Testis (tissue), 3 donors: ENCODE data around the gene AMACR. TPM values are rescaled to one million over a fixed set of nuclear protein-coding genes. Genes with fewer than 3 reads are reported as not detected.

ENCODE experiments used
- DNase-seq: peaks from one replicate; pipeline ENCODE4 v3.0.0-alpha.2; 2019
- H3K27ac ChIP-seq, 2 donors: fragments of 200-600 bp; sonication (generic); one replicate each; pipeline ENCODE4 v1.5.1; 2019
- H3K27me3 ChIP-seq: fragments of 200-600 bp; sonication (generic); one replicate; pipeline ENCODE4 v1.5.1; 2019
- H3K36me3 ChIP-seq: fragments of 200-600 bp; sonication (generic); one replicate; pipeline ENCODE4 v1.5.1; 2017; ENCODE audit warnings: low read depth; ENCODE audit errors: missing control alignments
- H3K4me1 ChIP-seq: fragments of 200-600 bp; sonication (generic); one replicate; pipeline ENCODE4 v1.5.1; 2019
- H3K4me3 ChIP-seq, 2 donors: fragments of 200-600 bp; sonication (generic); one replicate each; pipeline ENCODE4 v1.5.1; 2017 to 2019
- H3K9me3 ChIP-seq: fragments of 200-600 bp; sonication (generic); one replicate; pipeline ENCODE4 v1.5.1; 2017
- CTCF ChIP-seq, 3 experiments: fragments of 450-650 bp in 2 of 3; fragments of 200-600 bp in 1 of 3; sonication (generic) in 1 of 3; IDR thresholded peaks; one replicate each; pipeline ENCODE4 v1.5.1; 2016 to 2019; ENCODE audit warnings: antibody characterized with exemption in 3 of 3, mild to moderate bottlenecking in 2 of 3, moderate library complexity in 1 of 3
- POLR2A ChIP-seq: fragments of 450-650 bp; IDR thresholded peaks from one replicate; pipeline ENCODE4 v1.6.1; 2017; ENCODE audit warnings: antibody characterized with exemption, mild to moderate bottlenecking, moderate library complexity
- WGBS, 2 donors: methylation state at CpG; one replicate each; pipeline ENCODE4 v1.1.5; 2018; 5-methylcytosine and 5-hydroxymethylcytosine counted together
- intact Hi-C: fragments of 100-400 bp; cut with DNase I; formaldehyde crosslinking; loops from one replicate; pipeline ENCODE4 v1.15.1; 2023; ENCODE audit warnings: low total_unique reads
- polyA plus RNA-seq: library from polyadenylated mRNA; stranded (reverse); fragments of 350-450 nt; fragmentation: Illumina TruSeq; extraction: RNeasy Lipid Tissue Mini Kit (QIAGEN cat#74804); gene quantifications from one replicate; pipeline ENCODE4 v1.2.3, GENCODE V29; 2014; ENCODE audit warnings: low read depth, low replicate concordance; ENCODE audit not compliant: insufficient read depth
- total RNA-seq, 2 donors: library from RNA; depleted of rRNA; stranded (reverse); fragments of >200 nt; gene quantifications; one replicate each; pipeline ENCODE4 v1.2.3, GENCODE V29; 2016

Gene AMACR
- total and polyA plus RNA-seq, 3 donors from 2014 or later, result 6.9 to 12.6 (median 12.1) TPM

DNA sequence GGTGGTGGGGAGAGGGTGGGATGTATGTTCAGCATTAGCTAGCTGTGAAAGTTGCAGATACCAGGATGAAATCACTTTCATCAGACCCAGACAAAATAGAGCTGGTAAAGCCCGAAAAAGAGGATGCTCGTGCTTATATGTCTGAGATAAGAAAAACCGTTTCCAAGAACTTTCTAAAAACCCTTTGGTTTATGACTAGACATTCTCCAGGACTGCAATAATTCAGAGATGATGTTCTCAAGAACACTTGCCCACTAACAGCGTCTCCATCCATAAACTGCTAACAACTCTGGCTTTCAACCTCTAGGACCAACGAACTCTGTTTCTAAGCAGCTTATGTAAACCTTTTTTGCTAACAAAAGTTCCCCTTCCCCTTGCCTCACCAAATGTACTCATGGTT lies 8.4 kb upstream of the AMACR start:
- Histone ChIP-seq H3K27ac (no peak overlapping the region), H3K9me3 (no peaks in the 10 kb centered on the region), H3K4me1 (no peaks in the 10 kb centered on the region), H3K27me3 (no peaks in the 10 kb centered on the region), H3K4me3 (no peak overlapping the region), H3K36me3 (no peaks in the 10 kb centered on the region)
- DNase-seq, result no peak
- WGBS, 2 donors, result 74 to 81% methylated on average over 5 of the region's 5 CpGs
- intact Hi-C loops, result no loop called here
- TF ChIP-seq POLR2A (no peak), CTCF (IDR thresholded peaks at IDR 0.05) (no peak)

GRCh38 chr5:34015120-34015822 lies 7.4 kb upstream of the AMACR start:
- DNase-seq, result no peak
- intact Hi-C loops, result no loop called here
- TF ChIP-seq POLR2A, result no peak
- no peak for TF ChIP-seq CTCF (IDR thresholded peaks at IDR 0.05)
- WGBS, 2 donors, result 86 to 93% methylated on average over 4 of the region's 4 CpGs
- Histone ChIP-seq H3K4me3 (no peak overlapping the region), H3K9me3 (no peaks in the 10 kb centered on the region), H3K27me3 (no peaks in the 10 kb centered on the region), H3K27ac (no peak overlapping the region), H3K36me3 (no peaks in the 10 kb centered on the region), H3K4me1 (no peaks in the 10 kb centered on the region)

DNA sequence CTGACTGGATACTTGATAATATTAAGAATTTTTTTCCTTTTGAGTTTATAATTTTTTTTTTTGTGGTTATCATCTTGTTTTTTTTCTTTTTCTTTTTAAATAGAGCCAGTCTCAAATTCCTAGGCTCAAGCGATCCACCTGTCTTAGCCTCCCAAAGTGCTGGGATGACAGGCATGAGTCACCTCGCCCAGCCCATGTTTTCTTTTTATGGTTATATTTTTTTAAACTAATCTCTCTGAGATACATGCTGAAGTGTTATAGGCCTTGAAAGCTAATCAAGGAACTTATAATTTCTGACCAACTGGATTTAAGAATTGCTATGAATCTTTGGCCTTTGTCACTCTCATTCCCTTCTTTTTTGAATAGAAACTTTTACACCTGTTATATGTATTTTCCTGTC lies 6.8 kb upstream of the AMACR start:
- TF ChIP-seq CTCF (IDR thresholded peaks at IDR 0.05) (no peak), POLR2A (no peak)
- no peak overlapping the region for H3K4me3 ChIP-seq
- no peaks in the 10 kb centered on the region for H3K4me1 ChIP-seq
- H3K27ac ChIP-seq, result no peak overlapping the region
- H3K27me3 ChIP-seq, result no peaks in the 10 kb centered on the region
- 96 to 98% methylated on average over 2 of the region's 2 CpGs for WGBS, 2 donors
- no peaks in the 10 kb centered on the region for H3K36me3 ChIP-seq
- no peaks in the 10 kb centered on the region for H3K9me3 ChIP-seq
- intact Hi-C loops, result no loop called here
- DNase-seq, result no peak

GRCh38 chr5:34013547-34013946 lies 5.7 kb upstream of the AMACR start:
- intact Hi-C loops, result no loop called here
- TF ChIP-seq CTCF (IDR thresholded peaks at IDR 0.05) (no peak), POLR2A (no peak)
- no peaks in the 10 kb centered on the region for H3K4me1 ChIP-seq
- H3K27ac ChIP-seq, result no peak overlapping the region
- H3K9me3 ChIP-seq, result no peaks in the 10 kb centered on the region
- no peaks in the 10 kb centered on the region for H3K27me3 ChIP-seq
- H3K36me3 ChIP-seq, result no peaks in the 10 kb centered on the region
- DNase-seq, result no peak
- WGBS, 2 donors, result 88 to 97% methylated on average over 3 of the region's 3 CpGs
- no peak overlapping the region for H3K4me3 ChIP-seq

DNA sequence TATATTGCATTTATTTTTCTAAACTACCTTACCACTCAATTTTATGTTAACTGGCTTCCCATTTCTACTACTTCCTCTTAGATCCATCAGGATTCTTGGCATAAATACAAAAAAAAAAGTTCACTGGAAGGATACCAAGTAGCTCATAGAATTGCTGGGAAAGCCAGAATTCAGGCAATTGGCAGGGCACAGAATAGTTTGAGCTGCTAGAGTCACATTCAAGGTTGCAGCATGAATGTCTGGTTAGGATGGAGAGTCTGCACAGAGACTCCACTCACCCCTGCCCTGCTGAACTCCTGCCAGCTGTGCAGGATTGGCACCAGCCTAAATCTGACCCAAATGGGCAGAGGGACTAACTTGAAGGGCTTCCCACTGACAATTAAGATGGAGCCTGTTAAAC lies 4.9 kb upstream of the AMACR start:
- H3K4me3 ChIP-seq, result no peak overlapping the region
- H3K9me3 ChIP-seq, result no peaks in the 10 kb centered on the region
- TF ChIP-seq CTCF (IDR thresholded peaks at IDR 0.05), result no peak
- no peak for TF ChIP-seq POLR2A
- H3K27ac ChIP-seq, result no peak overlapping the region
- intact Hi-C loops, result no loop called here
- no peaks in the 10 kb centered on the region for H3K36me3 ChIP-seq
- DNase-seq, result no peak
- H3K4me1 ChIP-seq, result no peaks in the 10 kb centered on the region
- H3K27me3 ChIP-seq, result no peaks in the 10 kb centered on the region
